ENCODE measurements around the gene TECPR1. TPM values are rescaled to one million over a fixed set of nuclear protein-coding genes. Genes with fewer than 3 reads are reported as not detected.

Gene TECPR1, protein sequence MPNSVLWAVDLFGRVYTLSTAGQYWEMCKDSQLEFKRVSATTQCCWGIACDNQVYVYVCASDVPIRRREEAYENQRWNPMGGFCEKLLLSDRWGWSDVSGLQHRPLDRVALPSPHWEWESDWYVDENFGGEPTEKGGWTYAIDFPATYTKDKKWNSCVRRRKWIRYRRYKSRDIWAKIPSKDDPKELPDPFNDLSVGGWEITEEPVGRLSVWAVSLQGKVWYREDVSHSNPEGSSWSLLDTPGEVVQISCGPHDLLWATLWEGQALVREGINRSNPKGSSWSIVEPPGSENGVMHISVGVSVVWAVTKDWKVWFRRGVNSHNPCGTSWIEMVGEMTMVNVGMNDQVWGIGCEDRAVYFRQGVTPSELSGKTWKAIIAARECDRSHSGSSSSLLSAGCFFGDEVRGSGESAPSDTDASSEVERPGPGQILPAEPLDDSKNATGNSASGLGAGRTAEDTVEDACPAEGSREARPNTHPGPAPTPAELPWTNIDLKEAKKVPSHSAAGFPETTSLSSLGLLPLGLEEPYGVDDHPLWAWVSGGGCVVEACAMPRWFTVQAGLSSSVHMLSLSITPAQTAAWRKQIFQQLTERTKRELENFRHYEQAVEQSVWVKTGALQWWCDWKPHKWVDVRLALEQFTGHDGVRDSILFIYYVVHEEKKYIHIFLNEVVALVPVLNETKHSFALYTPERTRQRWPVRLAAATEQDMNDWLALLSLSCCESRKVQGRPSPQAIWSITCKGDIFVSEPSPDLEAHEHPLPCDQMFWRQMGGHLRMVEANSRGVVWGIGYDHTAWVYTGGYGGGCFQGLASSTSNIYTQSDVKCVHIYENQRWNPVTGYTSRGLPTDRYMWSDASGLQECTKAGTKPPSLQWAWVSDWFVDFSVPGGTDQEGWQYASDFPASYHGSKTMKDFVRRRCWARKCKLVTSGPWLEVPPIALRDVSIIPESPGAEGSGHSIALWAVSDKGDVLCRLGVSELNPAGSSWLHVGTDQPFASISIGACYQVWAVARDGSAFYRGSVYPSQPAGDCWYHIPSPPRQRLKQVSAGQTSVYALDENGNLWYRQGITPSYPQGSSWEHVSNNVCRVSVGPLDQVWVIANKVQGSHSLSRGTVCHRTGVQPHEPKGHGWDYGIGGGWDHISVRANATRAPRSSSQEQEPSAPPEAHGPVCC
- 10.5 and 19.0 TPM in 2 replicates for total RNA-seq

GRCh38 chr7:98251601-98252424, at the start of gene TECPR1:
Gene TECPR1, minus strand, starts transcription at chr7:98252232. Its CDS starts 6,086 bp downstream, at chr7:98246146.

GRCh38 chr7:98280791-98281756, 29.0 kb upstream of the TECPR1 start, which contains the start of gene BRI3:
Gene BRI3, plus strand, starts transcription at chr7:98281686. Its CDS starts 110 bp downstream, at chr7:98281796.

GRCh38 chr7:98211221-98211675, 40.8 kb downstream of the TECPR1 start, which contains the start of gene BHLHA15:
Gene BHLHA15, plus strand, starts transcription at chr7:98211439. Its CDS starts 871 bp downstream, at chr7:98212310.

Other genes with a start within 250 kb of the TECPR1 start
- gene LMTK2, start 145.4 kb downstream of the TECPR1 start, total RNA-seq, result 4.6 and 5.2 TPM in 2 replicates
- 0.26 and 0.70 TPM in 2 replicates for gene BHLHA15, start 40.8 kb downstream of the TECPR1 start, total RNA-seq
- 63.2 and 63.9 TPM in 2 replicates for gene BRI3, start 29.5 kb upstream of the TECPR1 start, total RNA-seq
- 1.3 and 1.6 TPM in 2 replicates for gene BAIAP2L1, start 148.9 kb upstream of the TECPR1 start, total RNA-seq